HG03196 (cell line): ENCODE results near the gene AQP3.
"Not testable (repeated sequence)": the region's sequence is repeated elsewhere in the genome, so short reads cannot be mapped to it uniquely, and the experiment has no call there.

Source experiments
- ATAC-seq: cut with Tn5 transposase; IDR thresholded peaks from one replicate; pipeline ENCODE4 v1.9.1; 2021; ENCODE audit not compliant: unreplicated experiment

Gene AQP3

DNA sequence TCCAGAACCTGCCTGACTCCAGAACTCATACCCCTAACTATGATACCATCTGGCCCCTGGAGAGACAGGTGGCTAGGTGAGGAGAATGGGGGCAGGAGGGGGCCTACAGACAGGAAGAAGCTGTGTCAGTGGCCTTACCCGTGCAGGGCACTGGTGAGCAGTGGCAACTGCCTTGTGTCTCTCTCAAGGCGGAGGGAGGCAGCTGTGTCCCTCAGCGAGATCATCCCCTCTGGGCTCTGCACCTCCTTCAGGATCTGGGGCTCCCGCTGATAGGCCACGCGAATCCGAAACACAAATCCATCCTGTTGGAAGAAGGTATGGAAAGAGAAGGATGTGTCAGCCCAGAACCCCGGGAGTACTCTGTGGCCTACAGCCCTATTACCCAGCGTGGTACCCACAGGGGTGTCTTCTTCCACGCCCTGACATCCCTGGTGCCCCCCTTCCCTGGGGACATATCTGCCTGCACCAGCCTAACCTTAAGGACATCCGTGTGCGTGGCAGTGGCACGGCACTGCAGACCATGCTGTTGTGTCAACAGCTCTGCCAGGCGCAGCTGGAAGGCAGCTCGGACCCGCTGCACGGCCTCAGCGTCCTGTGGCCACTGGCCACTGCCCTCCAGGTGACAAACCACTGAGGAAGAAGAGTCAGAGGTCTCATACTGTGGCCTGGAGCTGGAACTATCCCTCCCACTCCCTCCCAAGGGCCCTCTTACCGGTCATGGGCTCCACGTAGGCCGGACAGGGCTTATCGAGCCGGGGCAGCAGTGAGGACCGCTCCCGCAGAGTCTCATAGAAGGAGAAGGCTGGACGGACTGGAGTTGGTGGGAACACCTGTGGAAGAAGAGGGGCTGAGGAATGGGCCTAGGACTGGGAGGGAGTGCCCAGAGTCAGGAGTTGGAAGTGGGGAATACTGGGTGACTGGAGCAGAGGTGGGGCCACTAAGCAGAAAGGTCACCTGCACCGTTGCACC is 18.5 kb upstream of the AQP3 start:
- no peak for ATAC-seq

DNA sequence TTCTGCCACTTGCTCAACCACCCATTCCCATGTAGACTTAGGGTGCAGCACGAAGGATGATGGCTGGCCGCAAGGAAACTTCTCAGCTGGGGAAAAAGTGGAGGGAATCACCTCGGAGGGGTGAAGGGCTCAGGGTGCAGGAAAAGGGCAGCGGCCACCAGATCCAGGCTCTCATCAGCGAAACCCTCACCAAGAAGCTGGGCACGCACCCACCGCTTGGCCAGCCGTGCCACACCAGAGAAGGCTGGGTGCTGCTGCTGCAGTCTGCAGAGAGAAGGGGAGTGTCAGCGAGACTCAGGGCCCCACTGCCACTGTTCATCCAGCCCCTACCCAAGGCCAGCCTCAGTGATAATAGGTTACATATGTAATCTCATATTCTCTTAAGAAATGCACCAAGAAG is 17.7 kb upstream of the AQP3 start:
- ATAC-seq, result no peak

DNA sequence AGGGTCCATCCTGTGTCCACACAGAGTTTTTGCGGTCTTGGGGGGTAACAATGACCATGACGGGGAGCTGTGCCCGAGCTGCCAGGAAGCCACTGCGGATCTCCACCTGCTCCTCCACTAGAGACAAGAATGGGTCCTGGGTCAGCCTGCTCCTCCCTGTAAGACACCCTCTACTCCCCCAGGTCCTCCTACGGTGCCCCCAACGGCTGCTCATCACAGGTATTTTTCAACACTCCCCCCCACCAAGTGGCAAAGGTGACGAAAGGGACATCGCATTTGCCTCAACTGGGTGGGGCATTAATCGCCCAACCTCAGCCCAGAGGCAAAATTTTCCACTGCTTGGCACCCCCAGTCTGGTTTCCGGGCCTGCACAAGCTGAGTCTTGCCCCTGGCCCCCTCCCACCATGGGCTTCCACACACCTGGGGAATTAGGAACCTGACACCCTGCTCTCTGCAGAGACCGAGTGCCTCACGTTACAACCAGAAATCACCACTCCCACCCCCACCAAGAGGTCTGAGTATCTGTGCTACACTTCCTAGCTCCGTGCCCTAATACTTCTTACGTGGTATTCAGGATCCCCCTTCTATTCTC is 16.7 kb upstream of the AQP3 start:
- no peak for ATAC-seq

DNA sequence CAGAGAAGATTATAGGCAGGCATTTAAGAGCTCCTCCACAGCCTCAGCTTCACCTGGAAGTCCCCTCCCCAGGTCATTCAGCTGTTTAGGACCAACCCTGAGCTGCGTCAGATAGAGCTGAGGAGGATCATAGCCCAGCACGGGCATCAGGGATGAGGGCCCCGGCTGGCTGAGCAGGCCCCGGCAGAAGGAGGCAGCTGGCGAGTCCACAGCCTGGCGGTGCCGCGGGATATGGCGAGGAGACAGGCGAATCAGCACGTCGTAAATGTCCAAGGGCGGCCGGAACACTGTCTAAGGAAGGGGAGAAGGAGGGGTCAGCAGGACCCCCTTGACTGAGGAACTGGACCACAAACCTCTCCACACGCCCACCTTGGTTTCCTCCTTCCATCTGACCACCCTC is 15.8 kb upstream of the AQP3 start:
- ATAC-seq, result no peak

DNA sequence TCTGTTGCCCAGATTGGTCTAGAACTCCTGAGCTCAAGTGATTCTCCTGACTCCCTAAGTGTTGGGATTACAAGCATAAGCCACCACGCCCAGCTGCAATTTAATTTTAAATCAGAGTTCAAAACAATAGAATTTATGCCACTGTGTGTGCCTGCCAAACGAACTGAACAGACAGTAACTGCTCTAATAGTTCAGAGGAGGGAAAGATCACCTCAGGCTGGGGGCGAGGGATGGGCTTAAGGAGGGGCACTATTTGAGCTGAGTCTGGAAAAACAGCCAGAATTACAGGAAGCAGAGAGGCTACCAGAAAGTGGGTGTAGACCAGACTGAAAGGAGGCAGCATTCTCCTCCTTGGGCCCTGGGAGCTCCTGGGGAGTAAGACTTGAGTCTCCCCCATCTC is 14.1 kb upstream of the AQP3 start:
- no peak for ATAC-seq

DNA sequence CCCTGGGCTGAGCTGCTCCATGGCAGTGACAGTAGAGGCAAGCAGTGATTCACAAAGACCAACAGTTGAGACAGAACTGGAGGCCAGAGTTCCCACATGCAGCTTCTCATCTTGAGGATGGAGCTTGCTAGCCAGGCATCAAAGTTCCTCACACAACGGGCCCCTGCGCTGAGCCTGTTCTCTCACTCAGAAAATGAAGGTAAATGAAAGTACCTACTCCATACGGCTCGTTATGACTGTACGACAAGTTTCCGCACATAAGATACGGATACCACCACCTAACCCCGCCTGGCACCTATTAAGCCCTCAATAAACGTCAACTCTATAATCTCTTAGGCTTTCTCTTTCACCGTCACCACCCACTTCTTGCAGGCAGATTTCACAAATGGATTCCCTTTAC is 13.5 kb upstream of the AQP3 start:
- ATAC-seq, result no peak

DNA sequence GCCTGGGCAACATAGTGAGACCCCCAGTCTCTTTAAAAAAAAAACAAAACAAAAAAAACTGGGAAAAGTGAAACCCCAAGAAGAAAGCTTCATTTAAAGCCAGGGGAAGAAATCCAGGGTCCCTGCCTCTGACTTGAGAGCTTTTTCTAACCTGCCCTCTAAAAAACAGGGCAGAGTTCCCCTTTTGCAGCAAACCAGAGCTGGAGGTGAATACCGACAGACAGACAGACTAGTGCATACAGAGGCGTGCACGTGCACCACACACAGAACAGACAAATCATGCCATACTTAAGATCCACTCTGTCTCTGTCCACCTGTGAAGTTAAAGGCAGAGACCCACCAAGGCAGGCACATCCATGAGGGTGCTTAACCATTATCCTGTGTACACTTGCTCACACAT is 11.7 kb upstream of the AQP3 start:
- no peak for ATAC-seq

DNA sequence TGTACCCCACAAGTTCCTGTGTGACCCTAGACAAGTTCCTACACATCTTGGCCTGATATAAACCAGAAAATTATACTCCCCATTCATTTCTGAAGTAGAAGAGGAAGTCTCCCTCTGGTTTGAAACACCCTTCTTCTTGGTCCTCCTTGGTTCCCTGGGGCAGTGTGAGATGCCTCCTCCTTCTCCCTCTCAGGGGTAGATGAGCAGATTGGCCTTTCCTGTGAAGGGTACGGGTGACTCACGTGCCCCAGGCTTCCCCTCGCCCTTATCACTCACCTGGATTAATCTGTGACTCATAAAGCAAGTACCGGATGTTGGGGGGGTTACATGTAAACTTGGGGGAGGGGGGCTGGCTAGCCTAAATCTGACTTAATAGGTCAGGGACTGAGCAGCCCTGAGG is 11.1 kb upstream of the AQP3 start:
- ATAC-seq, result no peak

DNA sequence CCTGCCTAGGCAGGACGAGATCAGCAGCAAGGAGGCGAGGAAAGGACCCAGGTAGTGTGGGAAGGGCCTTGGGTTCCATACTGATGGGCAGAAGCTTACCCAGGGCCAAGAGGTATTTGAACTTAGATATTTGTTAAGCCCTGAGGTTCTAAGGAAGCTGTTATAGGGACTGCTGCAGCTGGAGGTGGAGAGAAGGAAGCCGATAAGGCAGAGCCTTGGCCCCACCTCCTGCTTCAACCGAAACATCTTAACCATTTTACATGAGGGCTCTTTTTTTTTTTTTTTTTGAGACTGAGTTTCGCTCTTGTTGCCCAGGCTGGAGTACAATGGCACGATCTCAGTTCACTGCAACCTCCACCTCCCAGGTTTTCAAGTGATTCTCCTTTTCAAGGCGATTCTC is 8.6 kb upstream of the AQP3 start:
- ATAC-seq, result no peak

DNA sequence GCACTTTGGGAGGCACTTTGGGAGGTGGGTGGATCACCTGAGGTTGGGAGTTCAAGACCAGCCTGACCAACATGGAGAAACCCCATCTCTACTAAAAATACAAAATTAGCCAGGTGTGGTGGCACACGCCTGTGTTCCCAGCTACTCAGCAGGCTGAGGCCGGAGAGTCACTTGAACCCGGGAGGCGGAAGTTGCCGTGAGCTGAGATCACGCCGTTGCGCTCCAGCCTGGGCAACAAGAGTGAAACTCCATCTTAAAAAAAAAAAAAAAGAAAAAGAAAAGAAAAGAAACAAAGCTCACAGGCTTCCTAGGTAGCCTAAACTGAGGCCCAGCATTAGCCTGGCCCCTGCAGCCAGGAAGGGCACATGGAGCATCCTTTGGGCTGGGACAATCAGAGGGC is 8.1 kb upstream of the AQP3 start:
- ATAC-seq, result not testable (repeated sequence)

DNA sequence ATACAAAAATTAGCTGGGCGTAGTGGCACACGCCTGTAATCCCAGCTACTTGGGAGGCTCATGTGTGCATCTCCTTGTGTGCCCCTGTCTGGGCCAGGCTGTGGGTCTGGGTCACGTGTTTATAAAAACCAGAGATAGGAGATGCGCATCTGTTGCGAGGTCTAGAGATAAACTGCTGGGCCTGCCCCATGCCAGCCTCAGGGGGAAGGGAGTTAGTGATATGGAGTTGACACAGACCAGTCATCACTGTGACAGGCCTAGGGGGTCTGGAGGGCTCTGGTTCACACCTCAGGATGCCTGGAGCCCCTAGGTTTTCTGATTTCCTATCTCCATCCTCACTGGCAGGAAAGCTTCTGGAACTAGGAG is 7.3 kb upstream of the AQP3 start:
- ATAC-seq, result not testable (repeated sequence)

DNA sequence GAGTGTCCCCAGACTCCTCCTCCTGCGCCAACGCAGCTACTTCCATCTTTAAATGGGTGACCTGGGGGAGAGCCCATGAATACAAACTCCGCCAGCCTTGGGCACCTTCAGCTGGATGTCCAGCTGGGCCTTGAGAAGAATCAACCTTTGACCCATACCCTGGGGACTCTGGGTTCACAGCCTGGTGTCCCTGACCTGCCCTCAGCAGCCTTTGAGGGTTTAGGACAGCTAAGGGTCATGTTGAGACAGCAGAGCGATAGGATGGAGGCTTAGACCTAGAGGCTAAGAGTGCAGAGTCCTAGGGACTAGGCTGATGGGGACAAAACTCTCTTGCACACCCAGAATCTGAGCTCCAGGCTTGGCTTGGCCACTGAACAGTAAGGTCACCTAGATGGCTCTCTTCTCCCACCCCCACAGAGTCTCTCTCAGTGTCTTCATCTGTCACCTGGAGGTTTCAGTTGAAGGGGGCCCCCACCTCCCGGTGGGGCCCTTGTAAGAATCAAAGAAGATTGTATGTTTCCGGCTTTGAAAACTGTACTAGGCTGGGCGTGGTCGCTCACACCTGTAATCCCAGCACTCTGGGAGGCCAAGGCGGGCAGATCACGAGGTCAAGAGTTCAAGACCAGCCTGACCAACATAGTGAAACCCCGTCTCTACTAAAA is 6.7 kb upstream of the AQP3 start:
- ATAC-seq, result no peak

DNA sequence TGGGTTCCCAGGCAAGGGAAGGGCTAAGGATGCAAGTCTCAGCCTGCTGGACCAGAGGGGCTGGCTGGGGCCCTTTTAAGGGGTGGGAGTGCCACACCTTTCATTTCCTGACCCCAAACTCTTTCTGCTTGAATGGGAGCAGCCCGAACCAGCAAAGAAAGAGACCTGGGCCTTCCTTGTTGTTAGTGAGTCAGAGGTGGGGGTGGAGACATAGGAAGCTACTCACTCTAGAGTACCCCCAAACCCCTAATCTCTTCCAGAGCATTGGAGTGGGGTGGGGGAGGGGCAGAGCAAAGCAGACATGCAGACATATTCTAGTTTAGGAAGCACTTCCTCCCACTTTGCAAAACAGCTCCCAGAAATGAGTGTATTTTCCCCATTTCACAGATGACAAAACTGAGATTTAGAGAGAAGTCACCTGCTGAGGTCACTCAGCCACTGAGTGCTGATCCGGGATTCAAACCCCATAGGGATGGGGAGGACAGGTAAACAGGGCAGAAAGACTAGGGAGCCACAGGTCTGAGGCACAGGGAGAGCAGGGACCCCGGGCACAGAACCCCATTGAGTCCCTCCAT is 6.0 kb upstream of the AQP3 start:
- ATAC-seq, result no peak

DNA sequence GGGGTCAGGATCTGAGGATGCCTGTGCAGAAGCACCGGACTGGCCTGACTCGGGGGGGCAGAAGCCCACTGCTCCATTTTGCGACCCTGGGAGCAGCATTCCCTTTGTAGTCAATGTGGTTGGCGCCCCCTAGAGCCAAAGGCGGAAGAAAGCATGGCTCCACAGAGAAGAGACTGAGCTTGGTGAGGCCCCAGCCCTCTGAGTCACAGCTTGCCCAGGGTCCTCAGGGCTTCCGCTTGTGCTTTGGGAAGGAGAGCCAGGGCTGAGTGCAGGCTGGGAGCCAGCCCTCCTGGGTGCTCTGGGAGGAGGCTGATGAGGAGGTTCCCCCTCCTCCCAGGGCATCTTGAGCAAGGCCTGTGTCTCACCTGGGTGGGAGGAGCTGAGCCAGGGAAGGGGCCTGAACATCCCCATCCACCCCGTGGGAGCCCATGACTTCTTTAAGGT is 5.5 kb upstream of the AQP3 start:
- ATAC-seq, result no peak

DNA sequence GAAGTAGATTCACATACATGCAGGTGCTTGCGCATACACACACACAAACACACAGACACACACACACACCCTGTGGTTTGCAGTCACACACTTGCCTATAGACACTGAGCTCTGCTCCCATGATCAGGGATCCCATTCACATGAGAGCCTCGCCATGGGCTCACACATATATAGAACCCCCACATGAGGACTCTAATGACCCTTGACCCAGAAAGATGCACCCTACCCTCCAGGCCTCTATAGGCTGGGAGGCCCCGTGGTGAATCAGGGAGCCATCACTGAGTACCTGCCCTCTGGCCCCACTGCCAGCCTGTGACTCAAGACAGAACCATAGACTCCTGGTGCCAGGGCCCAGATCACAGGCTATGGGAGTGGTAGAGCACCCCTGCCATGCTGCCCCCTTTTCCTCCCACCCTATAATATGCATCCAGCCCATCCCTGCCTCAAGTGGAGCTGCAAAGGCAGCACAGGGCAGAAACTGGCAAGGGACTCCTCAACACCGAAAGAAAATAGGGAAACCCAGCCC is 3.3 kb upstream of the AQP3 start:
- ATAC-seq, result no peak

DNA sequence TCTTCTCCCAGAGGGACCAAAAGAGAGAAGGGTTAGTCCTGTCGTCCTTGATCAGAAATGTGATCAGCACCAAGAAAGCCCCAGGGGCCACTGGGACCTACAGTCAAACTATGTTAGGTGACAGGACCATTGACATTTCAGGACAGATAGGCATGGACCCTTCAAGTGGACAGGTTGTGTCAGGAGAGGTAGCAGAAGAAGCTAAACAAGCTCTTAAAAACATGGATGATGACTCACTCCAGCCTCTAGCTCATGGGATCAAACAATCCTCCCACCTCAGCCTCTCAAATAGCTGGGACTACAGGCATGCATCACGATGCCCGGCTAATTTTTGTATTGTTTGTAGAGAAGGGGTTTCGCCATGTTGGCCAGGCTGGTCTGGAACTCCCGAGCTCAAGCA is 2.3 kb upstream of the AQP3 start:
- ATAC-seq, result no peak

DNA sequence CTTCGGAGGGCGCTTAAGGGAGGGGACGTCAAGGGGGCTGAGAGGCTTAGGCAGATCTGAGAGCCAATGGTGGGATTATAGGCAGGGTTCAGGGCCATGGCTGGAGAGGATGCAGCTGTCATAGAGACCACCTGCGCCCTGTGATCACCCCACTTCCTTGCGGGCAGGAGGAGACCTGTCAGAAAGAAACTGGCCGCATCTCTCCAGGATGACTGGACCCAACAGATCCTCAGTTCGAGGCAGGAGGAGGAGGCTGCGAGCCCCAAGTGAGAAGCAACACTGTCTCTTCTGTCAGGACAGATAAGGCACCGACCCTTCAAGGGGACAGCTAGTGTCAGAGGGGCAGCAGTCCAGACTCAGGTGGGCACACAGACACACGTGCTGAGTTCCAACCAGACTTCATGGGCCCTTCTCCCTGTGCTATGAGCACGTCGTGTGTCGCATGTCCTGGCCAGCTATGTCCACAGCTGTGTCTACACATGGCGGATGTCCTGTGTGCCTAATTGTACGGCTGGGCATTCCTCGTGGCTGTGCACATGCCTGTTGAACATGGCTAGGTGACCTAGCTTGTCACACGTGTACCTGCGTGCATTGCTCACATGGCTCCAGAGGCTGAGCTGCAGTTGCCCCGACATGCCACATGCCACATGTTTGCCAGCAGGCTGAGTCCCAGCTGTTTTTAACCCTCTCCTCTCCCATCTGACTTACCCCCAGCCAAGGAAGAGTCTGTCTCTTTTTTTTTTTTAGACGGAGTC is 583 bp upstream of the AQP3 start:
- ATAC-seq, result no peak

DNA sequence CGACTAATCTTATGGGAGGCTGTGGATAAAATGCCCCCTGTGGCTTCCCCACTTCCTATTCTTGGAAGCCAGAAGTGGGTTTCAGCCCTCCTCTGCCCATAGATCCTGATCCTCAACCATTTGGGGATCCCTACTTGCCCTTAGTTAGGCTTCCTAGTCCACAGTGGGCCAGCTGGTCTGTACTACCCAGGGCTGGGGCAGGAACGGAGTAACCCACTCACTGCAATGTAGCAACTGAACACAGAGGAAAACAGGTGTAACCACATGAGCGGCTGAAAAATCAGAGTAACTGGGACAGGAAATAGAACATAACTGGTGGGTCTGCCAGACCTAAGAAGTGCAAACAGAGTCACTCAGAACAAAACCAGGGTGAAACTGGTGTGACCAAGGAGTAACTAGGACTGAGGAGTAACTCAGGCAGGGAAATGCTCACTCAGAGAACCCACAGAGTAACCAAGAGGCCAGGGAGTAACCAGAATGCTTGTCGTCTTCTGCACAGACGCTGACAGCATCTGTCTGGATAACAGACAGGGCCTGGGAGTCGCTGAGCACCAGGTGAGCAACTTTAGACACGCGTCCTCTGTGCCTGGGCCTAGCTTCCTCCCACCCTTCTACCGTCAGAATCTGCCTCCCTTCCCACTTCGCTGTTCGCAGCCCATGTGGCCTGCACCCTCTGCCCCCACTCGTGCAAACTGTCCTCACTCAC is 1.0 kb downstream of the AQP3 start:
- ATAC-seq, result peak; percentile 77

DNA sequence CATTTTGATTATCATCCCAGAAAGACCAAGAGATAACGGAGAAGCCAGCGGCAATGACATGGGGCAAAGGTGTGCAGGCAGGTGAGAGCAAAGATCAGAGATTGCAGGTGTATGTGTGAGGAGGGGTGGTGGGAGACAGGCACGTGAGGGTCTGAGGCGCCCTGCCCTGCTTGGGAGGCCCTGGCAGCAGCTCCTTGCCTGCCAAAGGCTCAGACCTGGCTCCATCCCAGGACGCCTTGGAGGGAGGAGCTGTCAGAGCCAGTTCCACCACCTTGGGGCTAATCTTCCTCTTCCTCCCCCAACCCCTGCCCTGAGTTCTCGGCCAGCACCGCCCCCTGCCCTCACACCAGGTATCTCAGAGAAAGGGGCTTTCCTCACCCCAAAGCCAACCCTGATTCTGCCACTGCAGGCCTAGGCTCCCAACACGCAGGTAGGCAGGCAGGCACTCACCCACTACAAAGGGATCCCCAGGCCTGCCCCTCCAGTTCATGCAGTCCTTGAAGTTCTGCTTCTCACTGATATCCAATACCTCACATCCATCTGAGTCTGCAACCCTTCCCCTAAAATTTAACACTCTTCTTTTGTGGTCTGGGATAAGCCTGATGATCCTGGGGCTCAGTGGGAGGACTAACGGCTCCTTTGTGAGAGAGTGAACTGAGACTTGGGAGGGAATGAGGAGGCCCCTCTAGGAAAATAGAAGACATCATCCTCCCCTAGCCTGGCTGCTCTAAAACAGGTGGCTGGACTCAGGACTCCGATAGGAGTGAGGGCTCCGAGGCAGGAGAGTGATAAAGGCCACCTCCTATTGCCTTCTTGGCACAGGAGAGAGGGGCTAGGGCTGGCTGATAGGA is 1.8 kb downstream of the AQP3 start:
- ATAC-seq, result no peak
